ENCODE data around the gene ASIC2.

Gene ASIC2

GRCh38 chr17:33071656-33072055 is 221.4 kb downstream of the ASIC2 start:
- no peak for DNase-seq (ENCODE audit: low read depth in 2 of 2)

GRCh38 chr17:33057564-33057963 is 235.5 kb downstream of the ASIC2 start:
- DNase-seq (ENCODE audit: low read depth in 2 of 2) = no peak

GRCh38 chr17:33056399-33057146 is 236.5 kb downstream of the ASIC2 start:
- DNase-seq (ENCODE audit: low read depth in 2 of 2) = no peak

DNA sequence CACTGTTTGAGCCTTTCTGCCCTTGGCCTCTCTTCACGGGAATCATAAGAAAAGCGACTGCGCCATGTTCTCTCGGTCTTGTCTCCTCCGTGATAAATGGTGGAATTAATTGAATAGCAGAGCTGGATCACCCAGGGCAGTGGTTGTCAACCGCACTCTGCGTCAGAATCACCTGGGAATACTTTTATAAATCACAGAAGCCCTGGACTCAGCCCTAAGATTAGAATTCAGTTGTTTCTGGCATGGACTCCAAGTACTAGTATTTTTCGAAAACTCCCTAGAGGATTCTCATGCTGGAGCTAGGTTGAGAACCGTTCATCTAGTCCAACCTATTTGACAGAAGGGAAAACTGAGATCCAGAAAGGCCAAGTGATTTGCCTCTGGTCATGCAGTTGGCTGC is 237.3 kb downstream of the ASIC2 start:
- no peak for DNase-seq (ENCODE audit: low read depth in 2 of 2)

GRCh38 chr17:33055171-33055611 is 237.9 kb downstream of the ASIC2 start:
- DNase-seq (ENCODE audit: low read depth in 2 of 2) = no peak

GRCh38 chr17:33054412-33054811 is 238.7 kb downstream of the ASIC2 start:
- no peak for DNase-seq (ENCODE audit: low read depth in 2 of 2)

DNA sequence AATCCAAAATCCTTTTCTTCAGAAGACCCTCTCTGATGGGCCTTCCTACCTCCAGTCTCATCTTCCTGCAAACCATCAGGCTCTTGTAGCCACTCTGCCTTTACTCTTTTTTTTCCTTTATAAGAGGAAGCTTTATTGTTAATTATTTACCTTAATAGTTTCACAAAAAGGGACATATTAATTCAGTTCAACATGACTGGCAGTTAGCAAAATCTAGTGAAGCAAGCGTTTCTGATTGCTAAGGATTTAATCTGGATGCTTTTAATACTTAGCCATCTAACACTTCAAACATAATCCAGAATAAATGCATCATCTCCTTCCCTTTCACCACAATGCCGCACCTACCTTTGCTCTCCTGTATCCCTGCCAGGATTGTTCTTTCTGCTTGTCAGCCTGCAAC is 239.4 kb downstream of the ASIC2 start:
- DNase-seq (ENCODE audit: low read depth in 2 of 2) = no peak

GRCh38 chr17:33052856-33053255 is 240.2 kb downstream of the ASIC2 start:
- no peak for DNase-seq (ENCODE audit: low read depth in 2 of 2)

- no peak for DNase-seq (ENCODE audit: low read depth in 2 of 2)
These were observed 242.4 kb downstream of the ASIC2 start for GRCh38 chr17:33050611-33051140.

GRCh38 chr17:33049781-33050414 is 243.2 kb downstream of the ASIC2 start:
- DNase-seq (ENCODE audit: low read depth in 2 of 2) = peak; percentile 5 to 8

- DNase-seq (ENCODE audit: low read depth in 2 of 2) = no peak
These were observed 246.5 kb downstream of the ASIC2 start for GRCh38 chr17:33046361-33047255.

GRCh38 chr17:33045216-33045615 is 247.9 kb downstream of the ASIC2 start:
- DNase-seq (ENCODE audit: low read depth in 2 of 2) = no peak

- DNase-seq (ENCODE audit: low read depth in 2 of 2) = no peak
These were observed 248.3 kb downstream of the ASIC2 start for GRCh38 chr17:33044771-33045170.

DNA sequence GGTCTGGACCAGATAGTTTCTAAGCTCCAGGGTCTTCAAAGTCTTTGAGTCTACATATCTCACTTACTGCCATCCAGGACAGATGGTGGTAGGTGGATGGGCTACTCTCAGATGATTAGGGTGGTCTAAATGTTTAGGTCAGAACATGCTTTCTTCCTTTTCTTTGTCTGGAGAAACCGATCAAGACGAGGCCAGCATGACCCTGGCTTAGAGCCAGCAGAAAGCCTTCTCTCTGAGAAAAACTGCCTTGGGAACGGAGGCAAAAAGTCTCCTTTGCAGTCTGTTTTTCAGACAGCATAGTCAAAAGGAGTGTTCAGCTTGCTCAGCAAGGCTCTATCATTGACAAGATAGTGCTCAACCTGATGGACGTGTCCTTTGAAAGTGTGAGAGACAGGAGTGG is 252.6 kb downstream of the ASIC2 start:
- no peak for DNase-seq (ENCODE audit: low read depth in 2 of 2)

DNA sequence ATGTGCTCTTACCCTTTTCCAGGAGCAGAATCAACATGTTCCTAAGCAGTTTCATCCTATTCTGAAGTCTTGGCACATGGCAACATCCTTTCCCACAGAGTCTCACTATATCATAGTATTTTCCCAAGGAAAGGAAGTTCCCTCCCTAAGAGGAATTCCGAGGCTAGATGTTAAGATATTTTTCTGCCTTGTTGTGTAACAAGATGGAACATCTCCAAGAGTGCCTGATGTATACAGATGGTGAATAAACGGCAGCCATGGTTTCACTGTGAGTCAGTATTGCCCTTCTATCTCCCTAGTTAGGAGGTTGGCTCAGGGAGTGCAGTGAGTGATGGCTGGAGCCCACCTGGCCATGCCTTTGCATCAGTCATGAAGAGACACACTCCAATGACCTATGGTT is 253.2 kb downstream of the ASIC2 start:
- DNase-seq (ENCODE audit: low read depth in 2 of 2) = no peak

DNA sequence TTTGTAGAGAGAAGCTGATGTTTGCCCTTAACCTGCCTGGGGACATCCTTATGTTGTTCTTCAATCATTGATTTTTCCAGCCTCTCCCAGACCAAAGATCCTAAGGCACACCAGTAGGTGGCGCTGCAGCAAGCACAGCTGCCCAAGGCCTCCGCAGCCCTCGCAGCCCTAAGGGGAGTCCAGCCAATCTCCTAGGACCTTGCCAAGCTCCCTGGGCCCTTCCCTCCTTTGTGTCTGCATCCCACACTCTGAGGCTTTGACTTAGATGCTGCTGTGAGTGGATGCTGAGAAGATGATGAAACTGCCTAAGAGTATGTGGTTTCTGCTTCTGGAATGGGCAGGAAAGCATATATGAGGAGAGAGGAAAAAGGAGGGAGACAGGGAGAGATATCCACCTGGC is 254.4 kb downstream of the ASIC2 start:
- no peak for DNase-seq (ENCODE audit: low read depth in 2 of 2)

DNA sequence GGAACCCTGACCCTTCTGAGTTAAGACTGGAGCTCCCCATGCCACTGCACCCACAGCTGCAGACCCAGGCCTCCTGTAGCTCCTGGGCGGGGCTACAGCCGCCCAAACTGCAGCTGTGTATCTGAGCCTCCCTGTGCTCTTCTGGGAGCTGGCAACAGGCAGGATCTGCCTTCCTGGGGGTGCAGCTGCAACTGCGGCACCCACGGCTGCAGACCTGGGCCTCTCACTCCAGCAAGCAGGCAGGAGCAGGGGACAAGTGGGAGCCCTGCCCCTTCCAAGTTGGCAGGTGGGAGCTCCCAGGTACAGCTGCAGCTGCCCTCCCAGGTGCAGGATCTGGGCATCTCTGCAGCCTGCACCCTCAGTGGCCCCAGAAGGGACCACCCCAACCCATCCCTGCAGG is 259.9 kb downstream of the ASIC2 start:
- no peak for DNase-seq (ENCODE audit: low read depth in 2 of 2)

DNA sequence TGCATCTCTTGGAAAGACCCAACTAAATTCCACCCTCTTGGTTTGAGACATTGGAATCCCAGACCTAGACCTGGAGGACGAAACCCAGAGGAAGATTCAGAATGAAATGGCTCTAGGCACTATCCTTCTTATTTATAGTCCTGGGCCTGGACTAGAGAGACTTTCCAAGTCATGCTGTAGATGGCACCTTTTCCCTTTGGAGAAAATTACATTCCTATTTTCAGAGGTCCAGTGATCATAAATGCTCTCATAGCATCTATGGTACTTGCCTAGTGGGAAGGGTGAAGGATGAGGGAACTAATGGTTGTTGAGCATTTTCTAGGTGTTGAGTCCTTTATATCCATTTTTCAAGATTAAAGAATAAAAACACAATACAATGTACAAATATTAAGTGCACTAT is 264.3 kb downstream of the ASIC2 start:
- no peak for DNase-seq (ENCODE audit: low read depth in 2 of 2)

DNA sequence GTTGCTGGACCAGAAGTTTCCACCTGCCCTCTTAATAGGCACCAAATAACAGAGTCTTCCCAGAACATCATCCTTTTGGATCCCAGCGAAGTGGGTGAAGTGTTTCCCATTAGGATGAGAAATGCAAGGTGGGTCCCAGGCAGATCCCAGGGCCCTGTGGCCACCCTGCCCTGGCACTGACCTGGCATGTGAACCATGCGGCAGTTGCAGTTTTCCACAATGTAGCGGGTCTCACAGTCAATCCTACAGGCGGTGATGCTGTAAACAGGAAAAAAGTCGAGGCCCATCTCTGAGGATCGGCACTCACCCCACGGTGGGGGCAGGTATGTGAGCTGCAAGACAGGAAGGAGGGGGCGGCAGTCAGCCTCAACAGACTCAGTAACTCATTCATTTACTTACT is 265.0 kb downstream of the ASIC2 start:
- no peak for DNase-seq (ENCODE audit: low read depth in 2 of 2)

DNA sequence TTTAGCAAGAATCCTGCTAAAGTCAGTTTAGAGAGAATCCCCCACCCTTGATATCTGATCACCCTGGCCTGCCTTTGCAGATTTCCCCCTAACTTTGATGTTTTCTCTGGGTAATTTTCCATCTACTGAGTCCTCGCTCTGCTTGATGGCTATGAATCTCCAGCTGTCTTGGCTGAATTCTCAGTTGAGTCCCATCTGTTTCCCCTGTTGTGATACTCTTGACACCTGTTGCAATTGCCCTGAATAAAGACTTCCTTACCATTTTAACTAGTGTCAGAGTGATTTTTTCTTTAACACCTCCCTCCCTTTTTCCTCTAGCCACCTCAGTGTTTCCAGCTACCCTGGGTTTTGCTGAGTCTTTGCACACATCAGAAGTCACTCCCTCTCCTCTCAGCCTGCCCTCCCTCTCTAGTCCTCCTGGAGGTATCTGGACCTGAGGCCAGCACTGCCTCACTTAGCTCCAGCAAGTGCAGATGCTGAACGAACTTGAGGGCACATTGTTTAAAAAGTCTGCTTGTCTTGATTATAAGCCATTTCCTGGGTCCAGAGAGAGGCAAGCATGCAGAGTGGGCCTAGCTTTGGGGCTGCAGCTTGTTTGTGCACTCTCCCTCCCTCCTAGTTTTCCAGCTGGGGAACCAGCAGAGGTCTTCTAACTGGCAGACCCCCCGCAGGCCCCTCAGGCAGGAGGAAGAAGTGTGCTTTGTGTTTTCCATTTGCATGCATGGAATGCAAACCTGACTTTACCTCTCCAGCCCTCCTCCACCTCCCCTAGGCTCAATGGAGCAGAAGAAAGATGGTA is 268.2 kb downstream of the ASIC2 start:
- DNase-seq (ENCODE audit: low read depth in 2 of 2) = no peak

DNA sequence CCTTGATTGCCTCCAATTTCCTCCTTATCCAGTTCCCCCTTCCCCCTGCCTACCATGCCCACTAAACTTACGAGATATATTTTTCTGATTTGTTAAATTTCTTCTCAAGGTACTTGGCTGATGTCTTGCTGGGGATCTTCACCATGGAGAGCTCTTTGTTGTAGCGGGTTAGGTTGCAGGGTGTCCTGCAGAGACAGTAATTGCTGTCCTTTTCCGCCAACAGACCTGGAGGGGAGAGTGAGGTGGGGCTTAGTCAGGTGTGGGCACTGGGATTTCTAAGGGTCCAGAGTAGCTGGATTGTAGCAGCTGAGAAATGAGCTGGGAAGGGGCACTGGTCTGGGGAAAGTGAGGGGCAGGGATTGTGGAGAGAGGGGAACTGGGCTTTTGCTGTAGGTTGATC is 269.3 kb downstream of the ASIC2 start:
- DNase-seq (ENCODE audit: low read depth in 2 of 2) = no peak

All from stimulated activated CD8-positive, alpha-beta memory T cell treated with anti-CD3 and anti-CD28 coated beads, Interleukin-2, amount 100 ng/mL, for 1 hour (primary cell).